GM19395 (cell line): Measurements from ENCODE around the gene PTMA.
"Not testable (repeated sequence)": the region's sequence is repeated elsewhere in the genome, so short reads cannot be mapped to it uniquely, and the experiment has no call there.

ENCODE experiments used
- ATAC-seq: cut with Tn5 transposase; IDR thresholded peaks from one replicate; pipeline ENCODE4 v1.9.1; 2021; ENCODE audit warnings: mild to moderate bottlenecking, moderate library complexity; ENCODE audit not compliant: unreplicated experiment

Gene PTMA

DNA sequence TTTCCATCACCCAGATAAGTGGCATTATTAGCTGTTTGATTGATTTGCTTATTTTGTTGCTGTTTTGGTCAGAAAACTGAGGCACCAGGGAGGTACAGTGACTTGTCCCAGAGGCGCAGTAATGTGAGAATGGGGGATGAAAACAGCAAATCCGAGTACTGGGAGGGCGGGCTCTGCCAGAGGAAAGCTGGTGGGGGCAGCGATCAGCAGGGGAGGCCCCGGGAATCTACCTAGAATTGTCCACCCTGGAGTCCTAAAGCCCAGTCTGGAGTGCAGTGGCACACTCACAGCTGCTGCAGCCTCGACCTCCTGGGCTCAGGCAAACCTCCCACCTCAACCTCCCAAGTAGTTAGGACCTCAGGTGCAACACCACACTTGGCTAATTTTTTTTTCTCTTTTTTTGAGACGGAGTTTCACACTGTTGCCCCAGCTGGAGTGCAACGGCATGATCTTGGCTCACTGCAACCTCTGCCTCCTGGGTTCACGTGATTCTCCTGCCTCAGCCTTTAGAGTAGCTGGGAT, 17.0 kb upstream of the PTMA start:
- no peak for ATAC-seq

DNA sequence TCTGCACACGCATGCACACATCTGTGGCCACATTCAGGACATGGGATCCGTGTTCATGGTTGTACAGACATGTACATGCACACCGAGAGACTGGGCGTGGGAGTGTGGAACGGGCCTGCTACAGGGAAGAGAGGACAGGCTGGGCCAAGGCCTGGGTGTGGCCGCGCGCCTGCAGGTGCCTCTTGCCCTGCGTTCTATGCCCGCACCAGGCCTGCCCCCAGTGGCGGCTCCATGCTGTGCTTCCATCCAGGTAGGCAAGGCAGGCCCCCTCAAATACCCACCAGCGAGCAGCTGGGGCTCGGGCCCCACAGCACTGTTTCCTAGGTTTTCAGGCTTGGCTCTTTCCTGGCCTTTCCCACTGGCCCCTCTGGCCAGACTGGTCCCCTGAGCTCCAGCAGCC, 15.5 kb upstream of the PTMA start:
- ATAC-seq = no peak

DNA sequence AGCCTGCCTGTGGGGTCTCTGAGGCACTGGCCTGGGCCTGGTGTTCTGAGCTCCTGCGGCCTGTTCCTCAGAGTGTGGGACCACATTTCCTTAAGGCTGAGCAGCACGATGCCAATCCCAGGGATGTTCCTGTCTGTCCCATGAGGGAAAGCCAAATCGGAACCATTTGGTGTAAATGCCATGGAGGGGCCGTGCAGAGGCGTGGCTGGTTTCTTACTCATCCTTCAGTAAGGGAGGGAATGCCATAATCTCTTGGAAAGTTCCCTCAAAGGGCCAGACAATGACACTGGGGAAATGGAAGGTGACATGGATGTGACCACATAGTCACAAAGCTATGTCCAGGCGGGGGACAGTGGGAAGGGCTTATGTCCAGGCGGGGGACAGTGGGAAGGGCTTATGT, 14.4 kb upstream of the PTMA start:
- no peak for ATAC-seq

DNA sequence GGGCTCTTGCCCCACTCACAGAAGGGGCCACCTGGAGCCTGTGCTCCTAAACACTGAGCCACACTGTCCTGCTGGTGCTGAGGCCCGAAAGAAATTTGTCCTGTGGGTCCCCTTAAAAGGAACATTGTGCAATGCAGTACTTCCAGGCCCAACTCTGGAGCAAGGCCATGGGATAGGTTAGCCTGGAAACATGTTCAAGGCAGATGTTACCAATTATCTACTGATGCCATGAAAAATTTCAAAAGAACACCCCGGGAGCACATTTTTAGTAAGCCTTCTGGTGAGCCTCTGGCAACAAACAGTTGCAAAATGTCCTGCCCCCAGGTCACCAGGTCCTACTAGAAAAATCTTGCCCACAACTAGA, 12.3 kb upstream of the PTMA start:
- no peak for ATAC-seq

DNA sequence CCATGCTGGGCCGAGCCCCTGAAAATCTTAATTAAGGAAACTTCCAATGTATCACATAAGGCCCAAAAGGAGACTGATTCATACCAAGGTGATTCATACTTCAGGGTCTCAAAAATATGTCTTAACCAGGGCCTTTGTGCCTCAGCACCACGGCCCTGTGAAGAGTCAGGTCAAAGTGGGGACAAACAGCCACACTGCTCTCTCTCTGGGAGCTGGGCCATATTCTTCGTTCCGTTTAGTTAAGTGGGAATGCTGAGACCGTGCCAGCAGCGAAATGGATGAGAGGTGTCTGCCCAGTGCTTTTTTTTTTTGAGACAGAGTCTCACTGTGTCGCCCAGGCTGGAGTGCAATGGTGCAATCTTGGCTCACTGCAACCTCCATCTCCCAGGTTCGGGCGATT, 9.3 kb upstream of the PTMA start:
- no peak for ATAC-seq

DNA sequence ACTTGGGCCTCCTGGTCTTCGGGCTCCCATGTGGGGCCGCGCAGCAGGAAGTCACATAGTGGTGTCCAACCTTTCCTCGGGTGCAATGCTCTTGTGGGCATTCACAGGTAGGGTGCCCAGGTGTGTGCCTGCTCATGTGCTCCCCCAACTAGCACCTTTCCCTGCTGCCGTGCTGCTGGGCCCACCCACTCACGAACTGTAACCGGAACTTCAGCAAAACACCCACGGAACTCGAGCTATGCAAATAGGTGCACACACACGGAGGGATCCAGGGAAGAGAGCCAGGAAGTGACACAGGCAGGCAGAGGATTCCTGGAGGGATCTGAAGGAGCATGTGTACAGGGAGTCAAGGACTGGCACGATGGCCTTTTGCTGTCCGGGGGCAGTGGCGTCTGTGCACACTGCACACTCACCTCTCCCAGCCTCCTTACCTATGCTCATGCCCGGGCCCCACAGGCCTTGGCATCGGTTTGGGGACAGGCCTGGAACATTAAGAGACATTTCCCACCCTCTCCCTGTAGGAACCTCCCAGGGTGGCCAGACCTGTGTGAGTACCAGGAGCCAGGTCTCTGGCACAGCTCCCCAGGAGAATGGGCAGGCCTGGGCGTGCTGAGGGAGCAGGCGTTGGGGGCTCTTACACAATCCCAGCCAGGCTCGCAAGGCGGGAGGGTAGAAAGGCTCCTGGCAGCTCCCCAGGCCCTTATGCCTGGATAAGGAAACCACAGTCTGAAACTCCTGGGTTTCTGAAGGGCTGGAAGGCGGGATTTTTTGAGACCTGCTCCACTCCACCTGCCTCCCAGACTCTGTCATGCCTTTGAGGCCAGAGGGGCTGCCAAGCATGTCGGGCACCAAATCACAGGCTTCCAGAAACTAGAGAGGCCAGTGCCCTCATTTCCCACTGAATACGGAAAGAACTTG, 6.6 kb upstream of the PTMA start:
- ATAC-seq = no peak

DNA sequence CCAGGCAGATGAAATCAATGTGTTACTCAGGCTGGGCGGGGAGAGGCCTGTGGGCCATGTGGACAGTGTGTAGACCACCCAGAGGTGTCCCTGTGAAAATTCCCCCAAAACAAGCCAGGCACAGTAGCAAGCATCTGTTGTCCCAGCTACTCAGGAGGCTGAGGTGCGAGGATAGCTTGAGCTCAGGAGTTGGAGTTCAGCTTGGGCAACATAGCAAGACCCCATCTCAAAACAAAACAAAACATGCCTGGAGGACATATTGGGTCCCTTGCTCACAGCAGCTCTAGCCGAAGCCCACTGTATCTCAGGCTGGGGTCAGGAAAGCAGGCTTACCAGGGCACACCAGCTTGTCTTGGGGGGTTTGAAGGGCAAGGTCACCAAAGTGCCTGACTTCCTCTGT, 4.3 kb upstream of the PTMA start:
- ATAC-seq = no peak

DNA sequence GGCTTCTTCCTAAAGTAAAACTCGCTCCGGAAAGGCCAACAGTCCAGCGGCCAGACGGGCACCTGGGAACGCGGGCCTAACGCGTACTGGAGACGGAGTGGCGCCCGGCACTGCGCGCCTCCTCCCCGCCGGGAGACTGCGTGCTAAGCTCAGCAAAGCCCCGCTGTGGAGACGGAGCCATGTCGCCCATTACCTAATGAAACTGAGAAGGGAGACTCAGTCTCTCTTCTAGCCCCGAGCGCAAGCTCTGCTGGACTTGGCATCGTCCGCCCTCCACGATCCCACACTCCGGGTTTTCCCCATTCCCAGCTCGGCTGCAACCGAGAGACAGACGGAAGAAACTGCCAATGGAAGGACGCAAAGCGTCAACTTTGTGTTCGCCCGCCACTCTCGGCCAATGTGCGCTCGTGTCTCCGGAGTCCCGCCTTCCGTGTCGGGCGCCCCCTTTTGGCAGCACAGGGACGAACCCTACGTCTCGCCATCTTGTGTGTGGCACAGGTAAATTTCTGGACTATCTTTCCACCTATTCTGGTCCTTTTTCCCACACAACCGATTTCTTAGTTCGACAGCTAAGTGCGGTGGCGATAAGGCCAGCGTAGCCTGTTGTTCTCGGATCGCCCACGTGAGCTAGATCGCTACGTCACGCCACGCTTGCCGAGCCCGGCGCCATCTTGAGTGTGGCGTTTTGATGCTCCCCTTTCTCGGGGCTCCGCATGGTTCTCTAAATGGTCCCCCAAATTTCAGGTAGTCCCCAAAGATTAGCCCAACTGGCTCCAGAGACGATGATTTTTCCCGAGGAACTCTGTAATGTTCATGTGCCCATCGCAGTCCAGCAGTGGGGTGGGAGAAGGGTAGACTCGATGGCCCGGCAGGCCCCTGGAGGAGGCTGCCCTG, 1.3 kb upstream of the PTMA start:
- ATAC-seq = peak; percentile 41

DNA sequence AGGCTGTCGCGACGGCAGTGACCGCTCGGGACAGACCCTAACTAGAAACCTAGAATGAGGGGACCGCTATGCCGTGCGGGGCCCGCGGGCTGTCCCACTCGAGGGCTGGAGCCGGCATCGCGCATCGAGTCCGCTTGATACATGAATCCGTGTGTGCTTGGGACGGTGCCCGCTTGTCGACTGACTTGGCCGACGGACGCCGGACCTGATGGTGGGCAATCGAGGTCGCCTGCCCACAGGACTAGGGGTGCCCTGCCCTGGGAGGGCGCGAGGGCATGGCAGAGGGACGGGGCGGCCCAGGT, 749 bp upstream of the PTMA start:
- no peak for ATAC-seq

DNA sequence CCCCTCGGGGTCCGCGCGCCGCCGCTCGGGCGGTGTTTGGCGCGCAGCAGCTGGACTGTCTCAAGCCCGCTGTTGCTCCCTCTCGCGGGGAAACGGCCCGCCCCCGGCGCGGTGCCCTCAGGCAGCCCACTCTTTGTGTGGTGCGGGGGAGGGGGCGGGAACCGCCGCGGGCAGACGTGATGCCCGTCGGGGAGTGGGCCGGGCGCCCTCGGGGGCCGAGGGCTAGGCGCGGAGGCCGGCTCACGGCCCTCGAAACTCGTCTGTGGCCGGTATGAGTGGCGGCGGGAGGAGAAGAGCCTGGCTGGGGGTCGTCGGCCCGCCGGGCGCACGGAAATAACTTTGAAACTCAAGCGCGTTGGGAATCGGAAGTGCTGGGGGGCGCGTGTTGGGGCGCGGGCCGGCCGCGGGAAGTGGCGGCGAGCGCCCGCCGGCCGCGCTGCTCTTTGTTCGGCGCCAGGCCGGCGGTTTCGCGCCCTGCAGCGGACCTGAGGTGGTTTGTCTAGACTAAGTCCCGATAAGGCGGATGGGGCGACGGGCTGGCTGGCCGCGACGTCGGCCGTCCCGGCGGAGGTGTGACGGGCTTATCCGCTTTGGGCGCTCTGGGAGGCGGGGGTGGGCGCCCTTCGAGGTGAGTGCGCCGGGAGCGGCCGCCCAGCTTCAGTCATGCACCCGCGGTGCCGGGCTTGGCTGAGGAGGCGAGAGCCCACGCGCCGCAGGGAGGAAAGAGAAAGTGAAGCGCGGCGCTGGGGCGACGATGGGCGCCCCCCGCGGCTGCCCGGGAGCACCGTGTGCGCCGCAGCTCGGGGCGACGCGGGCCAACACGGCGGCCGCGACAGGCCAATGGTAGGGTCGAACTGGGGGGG, 679 bp downstream of the PTMA start:
- ATAC-seq = no peak

DNA sequence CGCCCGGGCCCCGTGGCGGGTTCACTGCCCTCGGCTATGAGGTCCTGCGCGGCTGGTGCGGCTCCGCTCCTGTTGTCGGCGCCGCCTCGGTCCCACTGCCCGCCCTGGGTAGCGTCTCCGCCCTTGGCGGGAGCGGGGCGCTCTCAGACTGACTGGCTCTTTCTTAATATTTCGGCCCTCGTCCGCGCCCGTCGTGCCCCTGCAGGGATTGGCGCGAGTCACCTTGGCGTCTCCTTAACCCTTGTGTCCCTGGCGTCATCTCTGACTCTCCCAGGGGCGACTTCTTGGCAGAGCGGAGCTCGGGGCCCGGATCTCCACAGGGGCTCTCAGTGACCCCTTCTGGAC, 1.3 kb downstream of the PTMA start:
- ATAC-seq = no peak

DNA sequence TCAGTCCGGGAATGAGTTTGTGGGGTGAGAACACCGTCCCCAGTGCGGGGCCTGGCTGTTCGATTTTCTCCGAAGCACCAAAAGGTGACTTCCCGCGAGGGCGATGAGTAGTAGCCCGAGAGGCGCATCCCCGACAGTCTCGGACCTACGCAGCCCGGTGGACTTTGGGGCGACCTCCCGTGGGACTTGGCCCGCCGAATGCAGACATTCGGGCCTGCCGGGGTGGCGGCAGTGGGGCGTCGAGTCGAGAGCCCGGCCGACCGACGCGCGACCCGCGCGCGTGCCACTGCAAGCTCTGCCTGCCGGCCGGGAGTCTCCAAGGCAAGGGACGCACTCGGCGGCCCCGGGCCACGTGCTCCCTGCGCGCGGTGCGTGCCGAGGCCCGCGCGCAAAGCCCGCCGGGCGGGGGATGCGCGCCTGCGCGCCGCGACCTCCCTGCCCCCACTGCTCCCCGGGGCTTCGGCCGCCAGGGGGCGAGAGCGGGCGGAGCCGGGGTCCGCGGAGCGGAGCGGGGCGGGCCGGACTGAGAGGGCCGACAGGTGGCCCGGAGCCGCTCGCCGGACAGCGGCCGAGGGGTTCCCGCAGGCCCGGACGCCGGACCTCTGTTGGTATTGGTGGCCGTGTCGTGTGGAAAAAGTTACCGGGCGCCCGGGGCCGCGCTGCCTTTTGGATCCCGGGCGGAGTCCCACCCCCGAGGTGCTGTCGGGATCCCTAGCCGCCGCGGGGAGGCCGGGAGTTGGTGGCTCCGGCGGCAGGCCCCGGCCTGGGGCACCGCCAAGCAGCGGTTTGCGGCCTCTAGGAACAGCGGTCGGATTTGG, 1.9 kb downstream of the PTMA start:
- no peak for ATAC-seq

DNA sequence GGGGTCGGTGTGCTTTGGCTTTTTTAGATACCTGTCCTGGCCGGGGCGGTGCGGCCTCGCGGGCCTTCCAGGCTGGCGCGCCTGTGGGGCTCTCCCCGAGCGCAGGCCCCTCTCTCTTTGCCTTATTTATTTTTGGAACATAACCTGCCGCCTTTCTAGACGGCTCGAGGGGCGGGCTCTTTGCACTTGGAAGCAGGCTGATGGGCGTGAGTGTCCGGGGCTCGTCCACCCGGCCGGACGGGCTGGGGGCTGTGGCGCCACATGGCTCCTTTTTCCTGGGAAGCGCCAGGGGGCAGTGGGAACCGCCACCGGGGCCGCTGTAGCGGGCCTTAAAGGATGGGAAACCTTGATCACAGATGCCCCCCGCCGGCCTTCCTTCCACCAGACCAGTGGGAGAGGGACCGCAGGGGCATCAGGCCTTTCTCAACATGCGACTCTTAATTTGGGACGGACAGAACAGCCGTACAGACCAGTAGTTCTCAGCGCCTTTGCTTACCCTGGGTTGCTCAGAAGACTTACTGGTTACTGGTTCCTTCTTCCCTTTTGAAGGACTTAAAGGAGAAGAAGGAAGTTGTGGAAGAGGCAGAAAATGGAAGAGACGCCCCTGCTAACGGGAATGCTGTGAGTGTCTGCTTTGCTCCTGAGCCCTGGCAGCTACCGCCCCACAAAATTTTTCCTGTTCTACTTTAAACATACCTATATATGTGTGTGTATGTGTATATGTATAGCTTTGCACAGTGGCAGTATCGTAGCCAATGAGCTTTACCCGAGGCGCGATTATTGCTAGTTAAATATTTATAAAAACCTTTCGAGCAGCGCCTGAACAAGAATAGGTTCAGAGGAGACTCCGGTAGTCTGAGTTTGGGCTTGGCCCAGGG, 2.7 kb downstream of the PTMA start:
- ATAC-seq = no peak

DNA sequence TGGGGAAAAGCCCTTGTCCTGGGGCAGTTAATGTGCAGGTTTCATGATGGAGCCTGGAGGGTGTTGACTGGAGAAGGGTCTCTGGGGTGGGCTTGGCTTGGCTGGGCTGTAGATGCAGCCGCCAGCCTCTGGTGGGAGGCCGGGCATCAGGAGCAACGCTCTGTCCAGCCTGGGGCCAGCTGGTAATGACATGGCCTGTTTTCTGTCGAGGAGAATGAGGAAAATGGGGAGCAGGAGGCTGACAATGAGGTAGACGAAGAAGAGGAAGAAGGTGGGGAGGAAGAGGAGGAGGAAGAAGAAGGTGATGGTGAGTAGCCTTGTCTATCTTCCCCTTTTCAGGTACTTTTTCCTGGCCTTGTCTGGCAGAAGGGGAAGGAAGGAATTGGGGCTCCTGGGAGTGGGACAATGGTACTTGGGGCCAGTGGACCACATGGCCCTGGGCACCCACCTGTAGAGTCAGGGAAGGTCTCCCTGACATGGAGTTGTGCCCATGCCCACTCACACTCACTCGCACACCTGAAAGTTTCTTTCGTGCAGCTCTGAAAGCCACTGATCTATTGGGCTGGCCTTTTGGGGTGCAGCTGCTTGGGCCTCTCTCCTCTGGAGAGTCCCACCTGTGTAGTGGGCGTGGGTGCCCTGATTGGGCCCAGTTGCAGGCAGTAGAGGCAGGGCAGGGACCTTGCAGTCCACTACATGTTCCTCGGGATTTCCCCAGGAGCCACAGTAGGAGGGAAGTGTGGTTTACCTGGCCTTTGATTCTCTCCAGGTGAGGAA, 3.5 kb downstream of the PTMA start:
- no peak for ATAC-seq

DNA sequence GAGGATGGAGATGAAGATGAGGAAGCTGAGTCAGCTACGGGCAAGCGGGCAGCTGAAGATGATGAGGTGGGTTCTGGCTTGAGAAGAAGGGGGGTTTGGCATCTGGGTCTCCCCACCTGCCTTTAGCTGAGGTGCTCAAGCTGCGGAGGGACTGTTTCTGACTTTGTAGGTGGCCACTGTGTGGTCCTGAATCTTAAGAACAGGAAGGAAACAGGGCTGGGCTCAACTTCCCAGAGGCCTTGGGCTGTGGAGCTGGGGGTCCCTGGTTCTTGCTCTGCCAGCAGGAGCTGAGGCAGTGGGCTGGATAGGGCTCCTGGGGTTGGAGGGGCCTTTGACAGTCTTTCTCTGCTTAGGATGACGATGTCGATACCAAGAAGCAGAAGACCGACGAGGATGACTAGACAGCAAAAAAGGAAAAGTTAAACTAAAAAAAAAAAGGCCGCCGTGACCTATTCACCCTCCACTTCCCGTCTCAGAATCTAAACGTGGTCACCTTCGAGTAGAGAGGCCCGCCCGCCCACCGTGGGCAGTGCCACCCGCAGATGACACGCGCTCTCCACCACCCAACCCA, 4.2 kb downstream of the PTMA start:
- ATAC-seq = not testable (repeated sequence)

DNA sequence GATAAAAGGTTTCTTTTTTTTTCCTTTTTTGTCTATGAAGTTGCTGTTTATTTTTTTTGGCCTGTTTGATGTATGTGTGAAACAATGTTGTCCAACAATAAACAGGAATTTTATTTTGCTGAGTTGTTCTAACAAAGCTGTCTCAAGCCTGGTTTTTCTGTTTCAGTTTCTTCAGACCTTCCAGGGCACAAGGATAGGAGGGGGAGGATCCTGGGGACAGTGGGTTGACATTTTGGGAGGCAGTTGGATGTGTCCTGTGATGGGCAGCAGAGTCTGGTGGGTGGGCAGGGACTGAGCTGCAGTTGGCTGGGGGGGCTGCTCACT, 5.0 kb downstream of the PTMA start:
- ATAC-seq = not testable (repeated sequence)

DNA sequence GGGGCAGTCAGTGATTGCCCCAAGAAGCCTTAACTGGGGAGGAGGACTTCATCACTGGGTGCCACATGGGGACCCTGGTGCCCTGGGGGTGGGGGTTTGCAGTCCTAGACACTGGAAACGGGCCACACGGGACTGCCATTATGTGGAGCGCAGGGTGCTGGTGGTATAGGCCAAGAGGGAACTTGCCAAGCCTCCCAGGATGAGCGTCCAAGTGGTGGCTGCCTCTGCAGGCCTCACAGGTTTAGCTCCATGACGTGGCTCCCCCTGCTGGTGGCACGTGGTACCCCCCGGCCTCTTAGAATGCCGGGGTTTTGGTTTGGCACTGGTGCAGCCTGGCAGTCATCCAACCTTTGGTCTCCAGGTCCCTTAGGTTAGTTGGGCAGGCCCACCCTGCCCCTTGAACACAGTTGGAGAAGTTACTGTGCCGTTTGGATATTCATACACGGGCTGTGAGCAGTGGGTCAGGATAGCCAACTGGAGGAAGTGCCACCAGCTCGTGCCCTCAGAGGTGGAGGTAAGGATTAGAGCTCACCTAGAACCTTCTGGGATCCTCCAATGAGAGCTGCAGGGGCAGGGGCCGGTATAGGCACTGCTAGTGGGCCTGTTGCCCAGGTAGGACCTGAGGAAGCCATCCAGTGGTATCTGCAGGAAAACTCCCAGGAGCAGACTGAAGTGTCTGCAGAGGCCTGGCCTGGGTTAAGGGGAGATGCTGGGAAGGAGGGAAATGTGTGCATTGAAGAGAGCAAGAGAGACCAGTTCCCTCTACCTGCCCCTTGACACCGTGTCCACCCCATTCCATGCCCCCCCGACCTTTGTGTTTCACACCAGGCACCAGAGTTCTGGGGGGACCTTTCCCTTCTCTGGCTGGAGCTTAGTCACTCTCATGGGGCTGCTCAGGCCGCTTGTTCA, 5.7 kb downstream of the PTMA start:
- no peak for ATAC-seq
